ENCODE results near the gene ARGLU1. TPM values are rescaled to one million over a fixed set of nuclear protein-coding genes. Genes with fewer than 3 reads are reported as not detected.

Gene ARGLU1
- total RNA-seq, 2 experiments from 2014 or later: 89.2 to 91.8 TPM

DNA sequence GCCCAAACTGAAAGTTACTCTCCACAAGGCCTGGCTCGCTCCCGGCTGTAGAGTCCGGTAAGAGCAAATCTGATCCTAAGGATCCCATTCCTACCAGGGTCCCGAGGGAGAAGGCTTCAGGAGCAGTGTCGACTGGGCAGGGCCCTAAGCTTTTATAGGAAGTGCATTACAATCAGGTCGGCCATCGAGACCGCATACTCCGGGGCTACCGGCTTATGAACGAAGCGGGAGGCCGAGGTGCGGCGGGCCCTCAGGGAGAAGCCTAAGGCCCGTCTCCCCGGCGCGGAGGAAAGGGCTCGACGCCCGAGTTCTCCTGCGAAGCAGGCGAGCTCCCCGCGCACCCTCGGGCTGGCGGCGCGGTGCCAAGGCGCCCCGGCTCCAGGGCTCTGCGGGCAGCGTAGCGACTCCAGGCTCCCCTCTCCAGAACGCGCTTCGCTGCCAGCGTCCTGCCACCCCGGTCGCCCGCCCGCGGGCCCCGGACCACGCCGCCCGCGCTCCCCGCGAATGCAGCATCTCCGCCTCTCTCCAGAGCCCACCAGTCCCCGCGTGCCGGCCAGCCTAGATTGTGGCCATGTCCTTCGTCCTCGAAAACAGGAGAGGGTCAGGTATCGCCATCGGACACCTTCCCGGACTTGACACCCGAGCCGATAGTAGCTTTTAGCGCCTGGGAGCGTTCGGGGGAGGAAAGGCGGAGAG is 33.8 kb downstream of the ARGLU1 start:
- ChIA-PET CTCF (interaction anchor here (1.0 to 3.0 kb wide), 4 partner anchors 21 to 86 kb away, joined by 3 to 28 read pairs (median 10); no protein-coding TSS in a partner anchor), POLR2A (interaction anchor here (1.4 kb wide), 1 partner anchor 12 kb away, joined by 3 read pairs; no protein-coding TSS in a partner anchor)
- intact Hi-C loops (cut with micrococcal nuclease): loop anchor here (5.0 kb wide), 1 partner anchor 452 kb away; no protein-coding TSS in a partner anchor
- Mint-ChIP-seq H3K27ac (no peak overlapping the region), H3K4me3 (peak overlapping the region; percentile 49), H3K27me3 (peaks cover 43% of the 10 kb centered on the region), H3K4me1 (ENCODE audit: low read depth) (peaks cover 15% of the 10 kb centered on the region), H3K36me3 (ENCODE audit: low read depth) (no peaks in the 10 kb centered on the region), H3K9me3 (no peaks in the 10 kb centered on the region)
- DNase-seq (peak; percentile 24), ATAC-seq (no peak)
- TF ChIP-seq, protein P1, sequence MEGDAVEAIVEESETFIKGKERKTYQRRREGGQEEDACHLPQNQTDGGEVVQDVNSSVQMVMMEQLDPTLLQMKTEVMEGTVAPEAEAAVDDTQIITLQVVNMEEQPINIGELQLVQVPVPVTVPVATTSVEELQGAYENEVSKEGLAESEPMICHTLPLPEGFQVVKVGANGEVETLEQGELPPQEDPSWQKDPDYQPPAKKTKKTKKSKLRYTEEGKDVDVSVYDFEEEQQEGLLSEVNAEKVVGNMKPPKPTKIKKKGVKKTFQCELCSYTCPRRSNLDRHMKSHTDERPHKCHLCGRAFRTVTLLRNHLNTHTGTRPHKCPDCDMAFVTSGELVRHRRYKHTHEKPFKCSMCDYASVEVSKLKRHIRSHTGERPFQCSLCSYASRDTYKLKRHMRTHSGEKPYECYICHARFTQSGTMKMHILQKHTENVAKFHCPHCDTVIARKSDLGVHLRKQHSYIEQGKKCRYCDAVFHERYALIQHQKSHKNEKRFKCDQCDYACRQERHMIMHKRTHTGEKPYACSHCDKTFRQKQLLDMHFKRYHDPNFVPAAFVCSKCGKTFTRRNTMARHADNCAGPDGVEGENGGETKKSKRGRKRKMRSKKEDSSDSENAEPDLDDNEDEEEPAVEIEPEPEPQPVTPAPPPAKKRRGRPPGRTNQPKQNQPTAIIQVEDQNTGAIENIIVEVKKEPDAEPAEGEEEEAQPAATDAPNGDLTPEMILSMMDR (IDR thresholded peaks at IDR 0.05): no peak

GRCh38 chr13:106533101-106533942 is 34.6 kb downstream of the ARGLU1 start:
- no peaks in the 10 kb centered on the region for H3K9me3 Mint-ChIP-seq
- TF ChIP-seq, protein P1 (IDR thresholded peaks at IDR 0.05): no peak
- peaks cover 15% of the 10 kb centered on the region for H3K4me1 Mint-ChIP-seq (ENCODE audit: low read depth)
- ChIA-PET POLR2A (no interaction called here), CTCF (interaction anchor here (0.5 to 1.0 kb wide), 3 partner anchors 21 to 186 kb away, joined by 3 read pairs; no protein-coding TSS in a partner anchor)
- H3K36me3 Mint-ChIP-seq (ENCODE audit: low read depth): no peaks in the 10 kb centered on the region
- peaks cover 46% of the 10 kb centered on the region for H3K27me3 Mint-ChIP-seq
- ATAC-seq: no peak
- H3K4me3 Mint-ChIP-seq: peak overlapping the region; percentile 51
- no peak overlapping the region for H3K27ac Mint-ChIP-seq
- DNase-seq: peak; percentile 21
- intact Hi-C loops (cut with micrococcal nuclease): loop anchor here (5.0 kb wide), 1 partner anchor 451 kb away; no protein-coding TSS in a partner anchor

DNA sequence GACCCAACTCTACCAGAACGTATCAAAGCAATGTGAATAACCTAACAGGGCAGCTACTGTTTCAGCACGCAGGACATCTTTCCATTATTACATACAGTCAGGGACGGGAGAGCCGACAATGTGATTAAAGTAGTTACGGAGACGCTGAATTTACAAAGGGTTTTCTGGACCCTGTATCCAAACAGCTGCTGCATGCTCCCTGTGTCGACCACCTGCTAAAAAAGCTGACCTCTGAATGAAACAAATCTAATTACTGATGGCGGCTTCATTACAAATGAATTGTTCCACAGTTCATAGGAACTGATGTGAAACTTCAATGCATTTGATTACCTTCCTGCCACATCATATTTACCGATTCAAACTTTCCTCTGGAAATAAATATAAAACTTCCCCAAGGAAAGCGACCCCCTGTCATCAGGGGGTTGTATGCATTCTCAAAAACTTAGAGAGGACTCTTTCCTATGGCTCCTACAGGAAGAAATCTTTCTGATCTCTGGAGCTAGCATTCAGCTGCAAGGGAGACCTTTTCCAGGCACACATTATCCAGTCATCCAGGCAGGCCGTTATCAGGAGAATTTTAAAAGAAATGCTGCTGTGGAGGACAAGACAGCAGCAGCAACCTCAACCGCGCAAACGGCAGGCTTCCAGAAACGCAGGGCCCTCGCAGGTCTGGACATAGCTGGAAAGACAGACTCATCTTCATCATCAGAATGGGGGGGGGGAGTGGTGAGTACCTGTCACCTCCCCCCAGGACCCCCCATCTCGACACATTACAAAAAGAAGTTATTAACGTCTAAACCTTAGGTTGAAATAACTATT is 35.6 kb downstream of the ARGLU1 start:
- no peak for ATAC-seq
- peaks cover 15% of the 10 kb centered on the region for H3K4me1 Mint-ChIP-seq (ENCODE audit: low read depth)
- H3K9me3 Mint-ChIP-seq: no peaks in the 10 kb centered on the region
- DNase-seq: no peak
- H3K27me3 Mint-ChIP-seq: peaks cover 51% of the 10 kb centered on the region
- ChIA-PET CTCF (no interaction called here), POLR2A (no interaction called here)
- H3K27ac Mint-ChIP-seq: no peak overlapping the region
- TF ChIP-seq, protein P1 (IDR thresholded peaks at IDR 0.05): no peak
- H3K4me3 Mint-ChIP-seq: no peak overlapping the region
- intact Hi-C loops (cut with micrococcal nuclease): loop anchor here (5.0 kb wide), 1 partner anchor 450 kb away; no protein-coding TSS in a partner anchor
- H3K36me3 Mint-ChIP-seq (ENCODE audit: low read depth): no peaks in the 10 kb centered on the region

DNA sequence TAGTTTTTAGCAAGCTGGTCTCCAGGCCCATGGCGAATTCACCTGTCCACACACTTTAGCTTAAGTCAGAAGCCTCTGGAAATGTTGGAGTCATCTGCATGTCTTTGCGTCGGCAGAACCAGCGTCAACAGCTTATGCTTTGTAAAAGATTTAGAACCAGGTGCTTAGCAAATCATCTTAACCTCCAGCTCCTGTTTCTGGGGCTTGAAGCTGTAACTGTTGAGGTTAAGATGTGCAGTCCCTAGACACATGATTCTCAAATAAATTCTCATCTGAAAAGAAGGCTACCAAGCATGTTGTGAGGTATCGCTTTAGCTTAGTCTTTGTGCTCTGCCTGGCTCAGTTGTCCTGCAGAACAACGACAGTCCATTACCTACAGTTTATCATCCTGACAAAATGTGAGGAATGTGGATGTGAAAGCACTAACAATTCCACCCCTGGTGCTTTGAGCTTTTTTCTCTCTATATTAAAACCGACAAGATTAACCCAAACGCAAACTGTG is 36.9 kb downstream of the ARGLU1 start:
- H3K27me3 Mint-ChIP-seq: peaks cover 52% of the 10 kb centered on the region
- H3K4me3 Mint-ChIP-seq: no peak overlapping the region
- H3K36me3 Mint-ChIP-seq (ENCODE audit: low read depth): no peaks in the 10 kb centered on the region
- no peak for DNase-seq
- POLR2A ChIA-PET: no interaction called here
- intact Hi-C loops (cut with micrococcal nuclease): loop anchor here (5.0 kb wide), 1 partner anchor 449 kb away; no protein-coding TSS in a partner anchor
- CTCF ChIA-PET: interaction anchor here (0.7 to 0.9 kb wide), 2 partner anchors 20 to 89 kb away, joined by 3 read pairs; no protein-coding TSS in a partner anchor
- TF ChIP-seq, protein P1 (IDR thresholded peaks at IDR 0.05): no peak
- H3K27ac Mint-ChIP-seq: no peak overlapping the region
- no peaks in the 10 kb centered on the region for H3K9me3 Mint-ChIP-seq
- no peak for ATAC-seq
- peaks cover 10% of the 10 kb centered on the region for H3K4me1 Mint-ChIP-seq (ENCODE audit: low read depth)
